GM21526 (cell line): ENCODE results near the gene MRPS35.

Experiments
- ATAC-seq: cut with Tn5 transposase; IDR thresholded peaks from one replicate; pipeline ENCODE4 v1.9.1; 2021; ENCODE audit warnings: moderate library complexity; ENCODE audit not compliant: unreplicated experiment, low FRiP score

MRPS35 gene

GRCh38 chr12:27802936-27803335 is 92.3 kb downstream of the MRPS35 start:
- ATAC-seq: no peak

DNA sequence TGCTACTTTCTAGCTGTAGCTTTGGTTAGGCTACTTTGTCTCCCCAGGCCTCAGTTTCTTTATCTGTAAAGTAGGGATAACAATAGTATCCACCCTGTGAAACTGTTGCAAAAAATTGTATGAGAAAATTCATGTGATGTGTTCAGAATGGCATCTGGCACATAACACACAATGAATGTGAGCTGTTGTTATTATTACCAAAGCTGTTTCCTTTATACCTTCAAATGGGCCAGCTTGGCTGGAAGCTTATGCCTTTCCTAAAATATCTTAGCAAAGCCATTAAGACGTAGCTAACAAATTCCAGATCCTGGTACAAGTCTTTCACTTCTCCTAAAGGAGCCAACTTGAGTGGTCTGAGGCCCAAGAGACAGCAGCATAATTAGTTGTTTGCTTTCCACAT is 94.6 kb downstream of the MRPS35 start:
- ATAC-seq: no peak
